H9 (cell line): ENCODE measurements around the gene FAM174A. TPM values are rescaled to one million over a fixed set of nuclear protein-coding genes. Genes with fewer than 3 reads are reported as not detected.

Experiments used
- DNase-seq: peaks from one replicate; pipeline ENCODE4 v3.0.0-alpha.2; 2017
- H2AFZ ChIP-seq: one replicate; pipeline ENCODE4 v1.6.1; 2013; ENCODE audit warnings: mild to moderate bottlenecking, low read length, control low read depth, moderate library complexity
- H2AK5ac ChIP-seq: 2 replicates; pipeline ENCODE4 v1.6.1; 2013; ENCODE audit warnings: low read length, control low read depth, mixed read lengths; ENCODE audit not compliant: insufficient read length
- H2BK120ac ChIP-seq: one replicate; pipeline ENCODE4 v1.6.1; 2013; ENCODE audit warnings: low read depth, mild to moderate bottlenecking, low read length, control low read depth, inconsistent platforms; ENCODE audit not compliant: poor library complexity, severe bottlenecking
- H2BK12ac ChIP-seq: 2 replicates; pipeline ENCODE4 v1.6.1; 2013; ENCODE audit warnings: low read length, control low read depth, mixed read lengths, low read depth; ENCODE audit not compliant: insufficient read length
- H2BK15ac ChIP-seq: 2 replicates; pipeline ENCODE4 v1.6.1; 2013; ENCODE audit warnings: low read depth, low read length, control low read depth
- H2BK20ac ChIP-seq: one replicate; pipeline ENCODE4 v1.6.1; 2013; ENCODE audit warnings: low read depth, mild to moderate bottlenecking, low read length, control low read depth, inconsistent platforms; ENCODE audit not compliant: poor library complexity, severe bottlenecking
- H2BK5ac ChIP-seq: 2 replicates; pipeline ENCODE4 v1.6.1; 2013; ENCODE audit warnings: low read length, control low read depth, mixed read lengths; ENCODE audit not compliant: insufficient read length
- H3K14ac ChIP-seq: 2 replicates; pipeline ENCODE4 v1.6.1; 2013; ENCODE audit warnings: low read length, control low read depth; ENCODE audit not compliant: insufficient read depth
- H3K18ac ChIP-seq: 2 replicates; pipeline ENCODE4 v1.6.1; 2013; ENCODE audit warnings: low read depth, mild to moderate bottlenecking, mixed read lengths, low read length, control low read depth; ENCODE audit not compliant: insufficient read length
- H3K23ac ChIP-seq: 2 replicates; pipeline ENCODE4 v1.6.1; 2013; ENCODE audit warnings: low read length, control low read depth, mixed read lengths, low read depth; ENCODE audit not compliant: insufficient read length
- H3K23me2 ChIP-seq: 2 replicates; pipeline ENCODE4 v1.6.1; 2013; ENCODE audit warnings: low read depth, mild to moderate bottlenecking, mixed read lengths, low read length, control low read depth; ENCODE audit not compliant: insufficient read length, poor library complexity, severe bottlenecking
- H3K27ac ChIP-seq: 2 replicates; pipeline ENCODE4 v1.5.1; 2013; ENCODE audit warnings: low read length, control low read depth, mixed read lengths, low read depth; ENCODE audit not compliant: insufficient read length
- H3K27me3 ChIP-seq: 2 replicates; pipeline ENCODE4 v1.6.1; 2013; ENCODE audit warnings: low read length, control low read depth, inconsistent platforms; ENCODE audit not compliant: insufficient read depth
- H3K4ac ChIP-seq: 2 replicates; pipeline ENCODE4 v1.6.1; 2013; ENCODE audit warnings: low read depth, mild to moderate bottlenecking, control low read depth, inconsistent platforms, low read length, moderate library complexity
- H3K4me1 ChIP-seq: 2 replicates; pipeline ENCODE4 v1.6.1; 2013; ENCODE audit warnings: low read length, control low read depth, inconsistent platforms; ENCODE audit not compliant: insufficient read depth
- H3K4me2 ChIP-seq: 2 replicates; pipeline ENCODE4 v1.6.1; 2013; ENCODE audit warnings: low read length, control low read depth, mixed read lengths; ENCODE audit not compliant: insufficient read length, insufficient read depth
- H3K56ac ChIP-seq: 2 replicates; pipeline ENCODE4 v1.6.1; 2013; ENCODE audit warnings: low read depth, mild to moderate bottlenecking, mixed read lengths, low read length, control low read depth; ENCODE audit not compliant: insufficient read length
- H3K79me1 ChIP-seq: 2 replicates; pipeline ENCODE4 v1.6.1; 2013; ENCODE audit warnings: low read depth, mild to moderate bottlenecking, moderate library complexity, low read length, control low read depth, inconsistent platforms; ENCODE audit not compliant: insufficient read depth, poor library complexity, severe bottlenecking
- H3K79me2 ChIP-seq: 2 replicates; pipeline ENCODE4 v1.6.1; 2013; ENCODE audit warnings: low read length, control low read depth, inconsistent platforms; ENCODE audit not compliant: insufficient read depth
- H3K9ac ChIP-seq: 2 replicates; pipeline ENCODE4 v1.6.1; 2013; ENCODE audit warnings: low read length, control low read depth, mixed read lengths; ENCODE audit not compliant: insufficient read length; ENCODE audit errors: extremely low read depth
- H3K9me3 ChIP-seq: one replicate; pipeline ENCODE4 v1.6.1; 2013; ENCODE audit warnings: low read depth, low read length, inconsistent platforms; ENCODE audit not compliant: control insufficient read depth
- H3T11ph ChIP-seq: one replicate; pipeline ENCODE4 v1.6.1; 2013; ENCODE audit warnings: mild to moderate bottlenecking, low read length, control low read depth, inconsistent platforms
- H4K20me1 ChIP-seq: one replicate; pipeline ENCODE4 v1.6.1; 2013; ENCODE audit not compliant: control insufficient read depth, insufficient read length, insufficient read depth
- H4K5ac ChIP-seq: 2 replicates; pipeline ENCODE4 v1.6.1; 2013; ENCODE audit warnings: low read depth, mild to moderate bottlenecking, mixed read lengths, low read length, control low read depth; ENCODE audit not compliant: insufficient read length
- H4K8ac ChIP-seq: replicated peaks from 2 replicates; pipeline ENCODE4 v1.6.1; 2013; ENCODE audit warnings: low read length, control low read depth, mixed read lengths, low read depth; ENCODE audit not compliant: insufficient read length
- H4K91ac ChIP-seq: 2 replicates; pipeline ENCODE4 v1.6.1; 2013; ENCODE audit warnings: low read depth, mild to moderate bottlenecking, moderate library complexity, mixed read lengths, low read length, control low read depth; ENCODE audit not compliant: insufficient read length
- H3K27ac Mint-ChIP-seq, 3 experiments: 2 replicates in 2 of 3; 3 replicates in 1 of 3; pipeline ENCODE4 v1.8.0; 2020 to 2021; ENCODE audit warnings: mixed read lengths in 3 of 3, mild to moderate bottlenecking in 1 of 3, moderate library complexity in 1 of 3
- H3K27me3 Mint-ChIP-seq: 2 replicates; pipeline ENCODE4 v1.8.0; 2021; ENCODE audit warnings: low read depth, mild to moderate bottlenecking, moderate library complexity, mixed read lengths
- H3K36me3 Mint-ChIP-seq, 3 experiments: 2 replicates in 2 of 3; 3 replicates in 1 of 3; pipeline ENCODE4 v1.8.0; 2020 to 2021; ENCODE audit warnings: low read depth in 3 of 3, mixed read lengths in 3 of 3; ENCODE audit not compliant: insufficient read depth in 1 of 3
- H3K4me1 Mint-ChIP-seq, 2 experiments: 2 replicates each; pipeline ENCODE4 v1.8.0; 2020; ENCODE audit warnings: mixed read lengths in 2 of 2
- H3K4me3 Mint-ChIP-seq, 2 experiments: 2 replicates in 1 of 2; 3 replicates in 1 of 2; pipeline ENCODE4 v1.8.0; 2020 to 2021; ENCODE audit warnings: mild to moderate bottlenecking in 2 of 2, mixed read lengths in 2 of 2, moderate library complexity in 1 of 2
- H3K9me3 Mint-ChIP-seq, 2 experiments: 2 replicates in 1 of 2; 3 replicates in 1 of 2; pipeline ENCODE4 v1.8.0; 2020; ENCODE audit warnings: mild to moderate bottlenecking in 2 of 2, mixed read lengths in 2 of 2, moderate library complexity in 1 of 2
- WGBS: extraction: QIAGEN DNeasy Blood & Tissue Kit; methylation state at CpG from one replicate; pipeline ENCODE4 v1.1.7; 2013; ENCODE audit warnings: missing lambda C conversion rate, low lambda C conversion rate, mixed read lengths; ENCODE audit not compliant: insufficient read length; ENCODE audit errors: extremely low coverage; 5-methylcytosine and 5-hydroxymethylcytosine counted together
- total RNA-seq: library from RNA; stranded (reverse); gene quantifications from 2 replicates; pipeline ENCODE4 v1.2.1, GENCODE V29; 2021
- TF ChIP-seq, protein P1 (sequence below): fragments of 200-600 bp; sonication (generic); conservative IDR thresholded peaks from 3 replicates; pipeline ENCODE4 v1.8.0; 2021; ENCODE audit warnings: antibody characterized with exemption, mild to moderate bottlenecking

Gene FAM174A
- total RNA-seq, 1 experiment from 2014 or later = 4.3 TPM

GRCh38 chr5:100516285-100516684 lies 18.9 kb upstream of the FAM174A start:
- Mint-ChIP-seq H3K4me1 (peaks cover 5% of the 10 kb centered on the region in 2 experiments; a peak in 1 of 4 replicates), H3K27ac (no peak overlapping the region), H3K27me3 (no peaks in the 10 kb centered on the region), H3K9me3 (peaks cover 2 to 3% of the 10 kb centered on the region in 2 experiments; a peak in 2 of 5 replicates), H3K36me3 (no peaks in the 10 kb centered on the region; a peak in 1 of 7 replicates), H3K4me3 (no peak overlapping the region)
- Histone ChIP-seq H3K4me2 (no peak overlapping the region), H2AFZ (no peak overlapping the region), H3K9ac (no peak overlapping the region), H2BK12ac (no peak overlapping the region), H3K79me2 (0 out of 2 replicates have a peak, but pooled peaks cover 2% of the 10 kb centered on the region), H3K23me2 (no peaks in the 10 kb centered on the region), H3K14ac (no peak overlapping the region), H4K91ac (no peak overlapping the region), H2BK5ac (no peak overlapping the region), H3K79me1 (no peaks in the 10 kb centered on the region), H3K9me3 (no peaks in the 10 kb centered on the region), H2BK120ac (no peak overlapping the region), H3K27me3 (no peaks in the 10 kb centered on the region), H2BK15ac (no peak overlapping the region), H3K4ac (no peak overlapping the region), H3K27ac (no peak overlapping the region), H4K20me1 (no peaks in the 10 kb centered on the region), H2AK5ac (no peak overlapping the region), H2BK20ac (no peak overlapping the region), H3K56ac (no peak overlapping the region), H3K4me1 (no peaks in the 10 kb centered on the region; the same call in 1 of the 2 replicates), H3K23ac (no peak overlapping the region), H3T11ph (no peak overlapping the region), H4K5ac (no peak overlapping the region), H3K18ac (no peak overlapping the region), H4K8ac (no peak overlapping the region)
- TF ChIP-seq, protein P1, sequence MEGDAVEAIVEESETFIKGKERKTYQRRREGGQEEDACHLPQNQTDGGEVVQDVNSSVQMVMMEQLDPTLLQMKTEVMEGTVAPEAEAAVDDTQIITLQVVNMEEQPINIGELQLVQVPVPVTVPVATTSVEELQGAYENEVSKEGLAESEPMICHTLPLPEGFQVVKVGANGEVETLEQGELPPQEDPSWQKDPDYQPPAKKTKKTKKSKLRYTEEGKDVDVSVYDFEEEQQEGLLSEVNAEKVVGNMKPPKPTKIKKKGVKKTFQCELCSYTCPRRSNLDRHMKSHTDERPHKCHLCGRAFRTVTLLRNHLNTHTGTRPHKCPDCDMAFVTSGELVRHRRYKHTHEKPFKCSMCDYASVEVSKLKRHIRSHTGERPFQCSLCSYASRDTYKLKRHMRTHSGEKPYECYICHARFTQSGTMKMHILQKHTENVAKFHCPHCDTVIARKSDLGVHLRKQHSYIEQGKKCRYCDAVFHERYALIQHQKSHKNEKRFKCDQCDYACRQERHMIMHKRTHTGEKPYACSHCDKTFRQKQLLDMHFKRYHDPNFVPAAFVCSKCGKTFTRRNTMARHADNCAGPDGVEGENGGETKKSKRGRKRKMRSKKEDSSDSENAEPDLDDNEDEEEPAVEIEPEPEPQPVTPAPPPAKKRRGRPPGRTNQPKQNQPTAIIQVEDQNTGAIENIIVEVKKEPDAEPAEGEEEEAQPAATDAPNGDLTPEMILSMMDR = no peak
- no peak for DNase-seq
- no CpG with 5 or more reads among the region's 1 CpG for WGBS
